H1 (cell line): ENCODE data around the gene DNAJC22. TPM values are rescaled to one million over a fixed set of nuclear protein-coding genes. Genes with fewer than 3 reads are reported as not detected.

Experiments used
- CTCF ChIA-PET: fragments of 300-600 bp; sonication (Branson Sonifier 250); formaldehyde crosslinking; loops from one replicate; lab custom pipeline; 2021; ENCODE audit not compliant: partially characterized antibody; lab: Charles Lee
- POLR2A ChIA-PET: fragments of 300-600 bp; sonication (Branson Sonifier 250); formaldehyde crosslinking; loops from one replicate; lab custom pipeline; 2021; ENCODE audit warnings: inconsistent platforms; ENCODE audit not compliant: partially characterized antibody; lab: Charles Lee
- DNase-seq, 2 experiments: peaks; one replicate each; pipeline versions ENCODE4 v3.0.0 to v3.0.0-alpha.2; 2010 to 2022; ENCODE audit warnings: low spot score in 2 of 2, low read depth in 1 of 2, mixed read lengths in 1 of 2
- FAIRE-seq: peaks from 2 replicates; lab custom pipeline; 2011; peaks lifted over from hg19 to GRCh38; lab: Jason Lieb, UNC
- H2AFZ ChIP-seq: 2 replicates; pipeline ENCODE4 v1.8.1; 2012; ENCODE audit warnings: low read length, inconsistent platforms
- H2AK5ac ChIP-seq: 2 replicates; pipeline ENCODE4 v1.6.1; 2013; ENCODE audit warnings: low read depth, low read length
- H2BK120ac ChIP-seq: replicated peaks from 2 replicates; pipeline ENCODE3; 2013; ENCODE audit warnings: low read depth, low read length, inconsistent platforms
- H2BK12ac ChIP-seq: 2 replicates; pipeline ENCODE4 v1.6.1; 2013; ENCODE audit warnings: low read depth, low read length
- H2BK15ac ChIP-seq: 2 replicates; pipeline ENCODE4 v1.6.1; 2013; ENCODE audit warnings: low read length
- H2BK20ac ChIP-seq: 2 replicates; pipeline ENCODE4 v1.6.1; 2013; ENCODE audit warnings: low read length
- H2BK5ac ChIP-seq: 2 replicates; pipeline ENCODE4 v1.6.1; 2013; ENCODE audit warnings: low read depth, low read length
- H3K14ac ChIP-seq: 2 replicates; pipeline ENCODE4 v1.6.1; 2013; ENCODE audit warnings: inconsistent platforms; ENCODE audit not compliant: insufficient read length
- H3K18ac ChIP-seq: 2 replicates; pipeline ENCODE4 v1.6.1; 2013; ENCODE audit warnings: low read length; ENCODE audit errors: extremely low read depth
- H3K23ac ChIP-seq: 2 replicates; pipeline ENCODE4 v1.6.1; 2013; ENCODE audit warnings: inconsistent platforms; ENCODE audit not compliant: insufficient read length
- H3K23me2 ChIP-seq: 2 replicates; pipeline ENCODE4 v1.6.1; 2013; ENCODE audit warnings: low read depth, low read length
- H3K27ac ChIP-seq: 2 replicates; pipeline ENCODE4 v1.6.1; 2011; ENCODE audit warnings: low read depth, low read length, inconsistent platforms
- H3K27me3 ChIP-seq, 4 experiments: replicated peaks in 1 of 4; 1 replicate in 1 of 4; 2 replicates in 3 of 4; pipeline versions ENCODE4 v1.6.1 to v1.8.1; 2011 to 2013; ENCODE audit warnings: low read length in 3 of 4, mild to moderate bottlenecking in 3 of 4, inconsistent platforms in 2 of 4, mixed read lengths in 2 of 4, moderate library complexity in 1 of 4; ENCODE audit not compliant: control insufficient read depth in 3 of 4, insufficient read depth in 3 of 4; ENCODE audit errors: extremely low read depth in 1 of 4
- H3K36me3 ChIP-seq, 4 experiments: 2 replicates each; pipeline versions ENCODE4 v1.6.1 to v1.8.1; 2011 to 2013; ENCODE audit warnings: mild to moderate bottlenecking in 4 of 4, low read length in 3 of 4, moderate library complexity in 2 of 4, control low read depth in 1 of 4, inconsistent platforms in 1 of 4; ENCODE audit not compliant: insufficient read depth in 4 of 4, control insufficient read depth in 2 of 4
- H3K4ac ChIP-seq: replicated peaks from 2 replicates; pipeline ENCODE3; 2013; ENCODE audit warnings: low read length, low read depth, mixed read lengths, inconsistent platforms; ENCODE audit not compliant: insufficient read length
- H3K4me1 ChIP-seq, 4 experiments: replicated peaks in 1 of 4; 1 replicate in 1 of 4; 2 replicates in 3 of 4; pipeline versions ENCODE4 v1.6.1 to v1.8.1; 2011 to 2013; ENCODE audit warnings: low read length in 3 of 4, inconsistent platforms in 2 of 4, mixed read lengths in 1 of 4; ENCODE audit not compliant: insufficient read depth in 4 of 4, control insufficient read depth in 3 of 4
- H3K4me2 ChIP-seq, 2 experiments: 2 replicates each; pipeline versions ENCODE4 v1.6.1 to v1.8.1; 2011 to 2013; ENCODE audit warnings: low read depth in 2 of 2, low read length in 2 of 2, control low read depth in 1 of 2, inconsistent platforms in 1 of 2, mild to moderate bottlenecking in 1 of 2; ENCODE audit not compliant: insufficient read depth in 1 of 2
- H3K4me3 ChIP-seq, 4 experiments: fragments of 200-600, 300-600 bp in 1 of 4; sonication (generic), shearing (Covaris generic), sonication (Bioruptor Twin) in 1 of 4; 2 replicates each; pipeline versions ENCODE4 v1.5.1 to v1.8.1; 2011 to 2016; ENCODE audit warnings: low read length in 4 of 4, low read depth in 3 of 4, control low read depth in 2 of 4, inconsistent platforms in 2 of 4, mild to moderate bottlenecking in 2 of 4, mixed read lengths in 1 of 4, moderate library complexity in 1 of 4; ENCODE audit not compliant: insufficient read depth in 2 of 4; ENCODE audit errors: extremely low read depth in 1 of 4
- H3K56ac ChIP-seq: replicated peaks from 2 replicates; pipeline ENCODE3; 2013; ENCODE audit warnings: low read depth, mild to moderate bottlenecking, mixed read lengths, low read length, inconsistent platforms; ENCODE audit not compliant: insufficient read length
- H3K79me1 ChIP-seq: 2 replicates; pipeline ENCODE4 v1.6.1; 2013; ENCODE audit warnings: low read depth, low read length, control low read depth
- H3K79me2 ChIP-seq, 2 experiments: 2 replicates each; pipeline versions ENCODE4 v1.6.1 to v1.8.1; 2012 to 2013; ENCODE audit warnings: low read length in 2 of 2, mild to moderate bottlenecking in 2 of 2, inconsistent platforms in 1 of 2; ENCODE audit not compliant: insufficient read depth in 2 of 2, control insufficient read depth in 1 of 2
- H3K9ac ChIP-seq, 4 experiments: replicated peaks in 1 of 4; 1 replicate in 1 of 4; 2 replicates in 3 of 4; pipeline versions ENCODE4 v1.6.1 to v1.8.1; 2011 to 2013; ENCODE audit warnings: low read depth in 3 of 4, low read length in 3 of 4, control low read depth in 2 of 4, mild to moderate bottlenecking in 2 of 4, moderate library complexity in 2 of 4, inconsistent platforms in 1 of 4; ENCODE audit errors: extremely low read depth in 1 of 4
- H3K9me3 ChIP-seq, 2 experiments: 2 replicates each; pipeline versions ENCODE4 v1.6.1 to v1.8.1; 2012 to 2013; ENCODE audit warnings: mild to moderate bottlenecking in 2 of 2, moderate library complexity in 2 of 2, control low read depth in 1 of 2, inconsistent platforms in 1 of 2, low read depth in 1 of 2, low read length in 1 of 2, mixed read lengths in 1 of 2; ENCODE audit not compliant: insufficient read depth in 2 of 2
- H4K20me1 ChIP-seq, 2 experiments: replicated peaks in 1 of 2; 2 replicates each; pipeline versions ENCODE3 to v1.8.1; 2011 to 2013; ENCODE audit warnings: inconsistent platforms in 2 of 2, low read length in 2 of 2, mild to moderate bottlenecking in 1 of 2; ENCODE audit not compliant: insufficient read depth in 2 of 2, control insufficient read depth in 1 of 2
- H4K5ac ChIP-seq: 2 replicates; pipeline ENCODE4 v1.6.1; 2013; ENCODE audit warnings: low read length, low read depth, mixed read lengths, inconsistent platforms; ENCODE audit not compliant: insufficient read length
- H4K8ac ChIP-seq: 2 replicates; pipeline ENCODE4 v1.8.0; 2013; ENCODE audit warnings: mild to moderate bottlenecking, moderate library complexity, low read length, inconsistent platforms; ENCODE audit not compliant: insufficient read depth; ENCODE audit errors: extremely low read depth
- H4K91ac ChIP-seq: replicated peaks from 2 replicates; pipeline ENCODE3; 2013; ENCODE audit warnings: low read length, mixed read lengths, inconsistent platforms; ENCODE audit not compliant: insufficient read length
- CHD2 ChIP-seq: IDR thresholded peaks from 2 replicates; pipeline ENCODE4 v1.6.1; 2012; ENCODE audit warnings: low read length, improper control_type of control experiment
- CTBP2 ChIP-seq: IDR thresholded peaks from 2 replicates; pipeline ENCODE4 v1.7.0; 2011; ENCODE audit warnings: borderline replicate concordance, mild to moderate bottlenecking, moderate library complexity, mixed read lengths, low read length; ENCODE audit not compliant: insufficient read depth, insufficient read length
- KDM4A ChIP-seq: IDR thresholded peaks from one replicate; pipeline ENCODE4 v1.7.1; 2012; ENCODE audit warnings: low read depth, mild to moderate bottlenecking, moderate library complexity, low read length, inconsistent platforms; ENCODE audit not compliant: severe bottlenecking
- POLR2A ChIP-seq, 2 experiments: IDR thresholded peaks; 1 replicate in 1 of 2; 2 replicates in 1 of 2; pipeline ENCODE4 v1.6.1; 2011; ENCODE audit warnings: low read depth in 2 of 2, low read length in 2 of 2, mild to moderate bottlenecking in 2 of 2; ENCODE audit errors: control extremely low read depth in 1 of 2
- SAP30 ChIP-seq: fragments of 300-600 bp; sonication (generic); IDR thresholded peaks from 2 replicates; pipeline ENCODE4 v1.7.1; 2012; ENCODE audit warnings: low read length, moderate library complexity, mild to moderate bottlenecking, inconsistent platforms; ENCODE audit not compliant: insufficient read depth, insufficient replicate concordance
- SP1 ChIP-seq: IDR thresholded peaks from 2 replicates; pipeline ENCODE4 v1.6.1; 2011; ENCODE audit warnings: low read depth, low read length
- TAF1 ChIP-seq: IDR thresholded peaks from 2 replicates; pipeline ENCODE4 v1.6.1; 2011; ENCODE audit warnings: mild to moderate bottlenecking, low read depth, low read length
- TAF7 ChIP-seq: optimal IDR thresholded peaks from 2 replicates; pipeline ENCODE3; 2011; ENCODE audit warnings: low read depth, mild to moderate bottlenecking, inconsistent platforms, low read length, moderate library complexity, borderline replicate concordance
- TBP ChIP-seq: IDR thresholded peaks from 2 replicates; pipeline ENCODE4 v1.6.1; 2011; ENCODE audit warnings: low read depth, low read length, improper control_type of control experiment
- WGBS, 2 experiments: shearing (Covaris generic) in 1 of 2; methylation state at CpG; one replicate each; pipeline versions ENCODE4 v1.1.6 to v1.1.7; 2013 to 2015; ENCODE audit warnings: low lambda C conversion rate in 2 of 2, mixed read lengths in 2 of 2, inconsistent platforms in 1 of 2, low coverage in 1 of 2, missing lambda C conversion rate in 1 of 2; ENCODE audit not compliant: insufficient replicate concordance in 2 of 2, insufficient coverage in 1 of 2, insufficient read length in 1 of 2; ENCODE audit errors: extremely low coverage in 1 of 2, missing lambda C conversion rate in 1 of 2; 5-methylcytosine and 5-hydroxymethylcytosine counted together
- polyA plus RNA-seq, 7 experiments: library from polyadenylated mRNA; depleted of rRNA in 3 of 7; stranded (reverse) in 5 of 7; unstranded in 2 of 7; fragments of >200 nt in 5 of 7; fragments of 200-250 nt in 2 of 7; gene quantifications; 1 replicate in 5 of 7; 2 replicates in 1 of 7; 4 replicates in 1 of 7; pipeline versions ENCODE4 v1.2.1 to v1.2.3, GENCODE V29; 2011 to 2013; ENCODE audit warnings: missing spikeins in 2 of 7, mixed read lengths in 2 of 7
- total RNA-seq: library from RNA; stranded (reverse); fragmentation: NEBNext Ultra II Directional; extraction: Animal tissue kit (Norgen Biotek cat#: 25700); gene quantifications from 2 replicates; pipeline ENCODE4 v1.2.1, GENCODE V29; 2021
- TF ChIP-seq, protein P1 (sequence below): IDR thresholded peaks from 2 replicates; pipeline ENCODE4 v1.6.1; 2012; ENCODE audit warnings: inconsistent platforms

Gene DNAJC22
- total and polyA plus RNA-seq, 2 of the 8 experiments (the other 6 are each of a cell fraction or from before 2014, with no cell fraction given): 0.20 to 0.39 TPM

DNA sequence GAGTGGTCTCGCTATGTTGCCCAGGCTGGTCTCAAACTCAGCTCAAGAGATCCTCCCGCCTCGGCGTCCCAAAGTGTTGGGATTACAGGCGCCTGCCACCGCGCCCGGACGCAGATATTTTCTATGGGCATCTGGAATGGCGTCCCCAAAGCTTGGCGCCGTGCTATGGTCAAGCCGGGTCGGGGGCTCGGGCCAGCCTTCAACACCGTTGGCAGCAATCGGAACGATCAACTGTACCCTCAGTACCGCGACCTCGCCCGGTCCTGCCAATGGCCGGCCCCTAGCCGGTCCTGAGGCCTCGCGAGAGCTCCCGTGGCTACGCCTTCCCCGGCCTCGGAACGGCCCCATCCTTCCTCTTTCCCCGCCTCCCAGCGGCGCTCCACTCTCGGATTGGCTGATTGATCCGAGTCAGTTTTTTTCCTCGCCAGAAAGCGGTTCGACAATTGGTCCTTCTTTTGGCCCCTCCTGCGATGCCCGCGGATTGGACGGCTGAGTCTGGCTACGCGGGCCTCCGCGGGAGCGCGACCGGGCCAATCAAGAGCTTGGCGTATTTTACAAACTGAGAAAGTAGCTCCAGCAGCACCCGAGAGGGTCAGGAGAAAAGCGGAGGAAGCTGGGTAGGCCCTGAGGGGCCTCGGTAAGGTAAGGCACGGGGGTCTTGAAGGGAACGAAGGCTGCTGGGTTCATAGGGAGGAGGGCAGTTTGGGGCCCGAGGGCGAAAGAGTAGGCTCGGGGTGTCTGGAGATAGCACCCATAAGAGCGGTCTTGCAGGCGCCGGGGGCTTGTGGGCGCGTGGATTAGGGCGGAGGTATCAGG lies 23.8 kb upstream of the DNAJC22 start, which contains the start of gene TROAP:
TROAP (plus strand) TSS at position 548 of the 816 bp plus-strand sequence. CDS start 354 bp downstream, outside the sequence.
- FAIRE-seq: peak; percentile 71
- peak; percentile 83; the same call in 1 of the 2 replicates for TF ChIP-seq SP1
- TF ChIP-seq TAF7: peak; percentile 80
- peak; percentile 54 for TF ChIP-seq SAP30
- TF ChIP-seq TAF1: peak; percentile 85
- TF ChIP-seq CHD2: peak; percentile 88
- TF ChIP-seq POLR2A (IDR thresholded peaks at IDR 0.05; ENCODE audit: control extremely low read depth in 1 of 2, low read depth in 2 of 2, low read length in 2 of 2): peak in 1 of 2 experiments; percentile 70; a peak in 2 of 3 replicates
- TF ChIP-seq, protein P1, sequence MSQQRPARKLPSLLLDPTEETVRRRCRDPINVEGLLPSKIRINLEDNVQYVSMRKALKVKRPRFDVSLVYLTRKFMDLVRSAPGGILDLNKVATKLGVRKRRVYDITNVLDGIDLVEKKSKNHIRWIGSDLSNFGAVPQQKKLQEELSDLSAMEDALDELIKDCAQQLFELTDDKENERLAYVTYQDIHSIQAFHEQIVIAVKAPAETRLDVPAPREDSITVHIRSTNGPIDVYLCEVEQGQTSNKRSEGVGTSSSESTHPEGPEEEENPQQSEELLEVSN: peak; percentile 10; the same call in 1 of the 2 replicates
- no peak for TF ChIP-seq CTBP2
- peak; percentile 36; the same call in 1 of the 2 replicates for TF ChIP-seq TBP
- TF ChIP-seq KDM4A: peak; percentile 79

More for the DNA sequence above, 23.8 kb upstream of the DNAJC22 start, which contains the start of gene TROAP:
- peak within 1 kb of the TSS; percentile 72 for H4K5ac ChIP-seq
- H3K4me2 ChIP-seq: peak within 1 kb of the TSS; percentile 98 to 100
- H2BK15ac ChIP-seq: 0 out of 2 replicates have a peak within 1 kb of the TSS, but pooled peaks have one; percentile 2
- peaks cover 4 to 13% (median 6%) of the 10 kb centered on the region in 4 experiments; a peak in 6 of 7 replicates for H3K4me1 ChIP-seq
- H4K8ac ChIP-seq: peak within 1 kb of the TSS; percentile 91
- peak within 1 kb of the TSS; percentile 89 for H3K56ac ChIP-seq
- peak within 1 kb of the TSS; percentile 76 to 94 (median 82) for H3K9ac ChIP-seq
- peak within 1 kb of the TSS; percentile 18; the same call in 1 of the 2 replicates for H2BK5ac ChIP-seq
- WGBS, 2 experiments: 0% methylated on average over 61 of the region's 65 CpGs; no CpG with 5 or more reads in 1 of the 2 experiments
- peak within 1 kb of the TSS; percentile 39 for H4K91ac ChIP-seq
- H2BK20ac ChIP-seq: no peak within 1 kb of the TSS
- H3K4me3 ChIP-seq: peak within 1 kb of the TSS; percentile 87 to 96 (median 90)
- no peak within 1 kb of the TSS for H3K23ac ChIP-seq
- no peaks in the 10 kb centered on the region for H3K9me3 ChIP-seq
- peaks cover 7% of the 10 kb centered on the region; the same call in 1 of the 2 replicates for H3K23me2 ChIP-seq
- no peaks in the 10 kb centered on the region; the same call in 1 of the 2 replicates for H3K79me1 ChIP-seq
- H3K4ac ChIP-seq: no peak within 1 kb of the TSS
- H3K27ac ChIP-seq: peak within 1 kb of the TSS; percentile 66
- H3K14ac ChIP-seq: no peak within 1 kb of the TSS
- peak; percentile 94 to 95 for DNase-seq
- no peaks in the 10 kb centered on the region for H4K20me1 ChIP-seq
- peaks cover 0 to 6% of the 10 kb centered on the region in 2 experiments; a peak in 1 of 4 replicates for H3K79me2 ChIP-seq
- no peak within 1 kb of the TSS for H2AK5ac ChIP-seq
- CTCF ChIA-PET: interaction anchor here (1.0 to 9.2 kb wide), 9 partner anchors 9 to 35 kb away, joined by 3 to 76 read pairs (median 9); partner anchors contain the start of genes DNAJC22 and PRPH
- peak within 1 kb of the TSS; percentile 48 for H3K18ac ChIP-seq
- no peak within 1 kb of the TSS for H2BK12ac ChIP-seq
- H2AFZ ChIP-seq: peak within 1 kb of the TSS; percentile 95
- H3K27me3 ChIP-seq: no peaks in the 10 kb centered on the region
- H3K36me3 ChIP-seq: peaks cover 0 to 21% (median 10%) of the 10 kb centered on the region in 4 experiments; a peak in 6 of 8 replicates
- H2BK120ac ChIP-seq: no peak within 1 kb of the TSS
- POLR2A ChIA-PET: interaction anchor here (0.6 to 4.6 kb wide), 14 partner anchors 11 to 1100 kb away, joined by 3 to 37 read pairs (median 4); partner anchors contain the start of genes DNAJC22, PRKAG1 and PRPH
